ENCODE data around the gene CGNL1.

GRCh38 chr15:57388464-57388863 lies 12.2 kb downstream of the CGNL1 start:
- TF ChIP-seq POLR2A (IDR thresholded peaks at IDR 0.05) (no peak), CTCF (IDR thresholded peaks at IDR 0.05) (no peak)
